Astrocyte of the cerebellum (primary cell): ENCODE measurements around the gene SETBP1.

Experiments used
- DNase-seq: peaks from one replicate; pipeline ENCODE4 v3.0.0-alpha.2; 2011; ENCODE audit warnings: low read depth
- H3K4me3 ChIP-seq: 2 replicates; pipeline ENCODE4 v1.5.1; 2011; ENCODE audit warnings: mild to moderate bottlenecking, low read depth, low read length, moderate library complexity
- in situ Hi-C: cut with HindIII; loops from 2 replicates; pipeline ENCODE4 v1.10.0; 2017; ENCODE audit warnings: low sequenced_read_pairs
- TF ChIP-seq, protein P1 (sequence below): IDR thresholded peaks from 2 replicates; pipeline ENCODE4 v1.5.1; 2012; ENCODE audit warnings: low read length, low read depth, moderate library complexity, mild to moderate bottlenecking; ENCODE audit errors: missing control alignments

The SETBP1 gene

GRCh38 chr18:44949967-44950366 is 269.3 kb downstream of the SETBP1 start:
- in situ Hi-C loops: no loop called here
- H3K4me3 ChIP-seq: no peak overlapping the region
- TF ChIP-seq, protein P1, sequence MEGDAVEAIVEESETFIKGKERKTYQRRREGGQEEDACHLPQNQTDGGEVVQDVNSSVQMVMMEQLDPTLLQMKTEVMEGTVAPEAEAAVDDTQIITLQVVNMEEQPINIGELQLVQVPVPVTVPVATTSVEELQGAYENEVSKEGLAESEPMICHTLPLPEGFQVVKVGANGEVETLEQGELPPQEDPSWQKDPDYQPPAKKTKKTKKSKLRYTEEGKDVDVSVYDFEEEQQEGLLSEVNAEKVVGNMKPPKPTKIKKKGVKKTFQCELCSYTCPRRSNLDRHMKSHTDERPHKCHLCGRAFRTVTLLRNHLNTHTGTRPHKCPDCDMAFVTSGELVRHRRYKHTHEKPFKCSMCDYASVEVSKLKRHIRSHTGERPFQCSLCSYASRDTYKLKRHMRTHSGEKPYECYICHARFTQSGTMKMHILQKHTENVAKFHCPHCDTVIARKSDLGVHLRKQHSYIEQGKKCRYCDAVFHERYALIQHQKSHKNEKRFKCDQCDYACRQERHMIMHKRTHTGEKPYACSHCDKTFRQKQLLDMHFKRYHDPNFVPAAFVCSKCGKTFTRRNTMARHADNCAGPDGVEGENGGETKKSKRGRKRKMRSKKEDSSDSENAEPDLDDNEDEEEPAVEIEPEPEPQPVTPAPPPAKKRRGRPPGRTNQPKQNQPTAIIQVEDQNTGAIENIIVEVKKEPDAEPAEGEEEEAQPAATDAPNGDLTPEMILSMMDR: no peak
- no peak for DNase-seq

DNA sequence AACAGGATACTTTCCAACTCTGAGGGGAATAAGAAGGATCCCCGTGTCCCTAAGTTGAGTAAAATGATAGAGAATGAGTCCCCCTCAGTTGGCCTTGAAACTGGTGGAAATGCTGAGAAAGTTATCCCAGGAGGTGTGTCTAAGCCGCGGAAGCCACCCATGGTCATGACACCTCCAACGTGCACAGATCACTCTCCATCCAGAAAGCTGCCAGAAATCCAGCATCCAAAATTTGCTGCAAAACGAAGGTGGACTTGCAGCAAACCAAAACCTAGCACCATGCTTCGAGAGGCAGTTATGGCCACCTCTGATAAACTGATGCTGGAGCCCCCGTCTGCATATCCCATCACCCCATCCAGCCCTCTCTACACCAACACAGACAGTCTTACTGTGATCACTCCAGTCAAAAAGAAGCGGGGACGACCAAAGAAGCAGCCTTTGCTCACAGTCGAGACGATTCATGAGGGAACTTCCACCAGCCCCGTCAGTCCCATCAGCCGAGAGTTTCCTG is 270.1 kb downstream of the SETBP1 start:
- no peak for DNase-seq
- TF ChIP-seq, protein P1: no peak
- in situ Hi-C loops: no loop called here

DNA sequence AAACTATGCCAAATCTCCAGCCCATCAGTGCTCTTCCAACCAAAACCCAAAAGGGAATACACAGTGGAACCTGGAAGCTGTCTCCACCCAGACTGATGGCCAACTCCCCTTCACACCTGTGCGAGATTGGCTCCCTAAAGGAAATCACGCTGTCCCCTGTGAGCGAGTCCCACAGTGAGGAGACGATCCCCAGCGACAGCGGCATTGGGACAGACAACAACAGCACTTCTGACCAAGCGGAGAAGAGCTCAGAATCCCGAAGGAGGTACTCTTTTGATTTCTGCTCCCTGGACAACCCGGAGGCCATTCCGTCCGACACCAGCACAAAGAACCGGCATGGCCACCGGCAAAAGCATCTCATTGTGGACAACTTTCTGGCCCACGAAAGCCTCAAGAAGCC is 271.1 kb downstream of the SETBP1 start:
- no peak for DNase-seq
- in situ Hi-C loops: no loop called here
- H3K4me3 ChIP-seq: no peak overlapping the region
- TF ChIP-seq, protein P1: no peak

More for the DNA sequence above, 270.1 kb downstream of the SETBP1 start:
- H3K4me3 ChIP-seq: no peak overlapping the region

- in situ Hi-C loops: no loop called here
- TF ChIP-seq, protein P1: no peak
- no peak for DNase-seq
- H3K4me3 ChIP-seq: no peak overlapping the region
Measured at GRCh38 chr18:44954257-44954656, 273.6 kb downstream of the SETBP1 start.

DNA sequence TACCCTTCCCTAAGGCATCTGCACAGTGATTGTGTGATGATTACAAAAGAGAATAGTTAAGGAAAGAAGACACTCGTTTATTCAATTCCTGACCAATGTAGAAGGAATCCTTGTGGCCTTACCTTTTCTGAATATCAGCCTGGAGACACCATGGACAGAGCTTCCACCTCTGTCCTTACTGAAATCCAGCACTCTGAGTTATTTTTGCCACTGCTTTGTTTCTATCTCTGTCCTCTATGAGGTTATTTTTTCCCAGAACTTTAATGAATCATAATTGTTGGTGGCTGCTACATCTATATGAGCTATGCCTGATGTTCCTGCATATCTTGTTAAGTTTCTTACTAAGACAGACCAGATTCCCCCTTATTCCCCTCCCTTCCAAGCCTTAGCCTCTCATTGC is 275.1 kb downstream of the SETBP1 start:
- in situ Hi-C loops: no loop called here
- H3K4me3 ChIP-seq: no peak overlapping the region
- no peak for DNase-seq
- TF ChIP-seq, protein P1: no peak

DNA sequence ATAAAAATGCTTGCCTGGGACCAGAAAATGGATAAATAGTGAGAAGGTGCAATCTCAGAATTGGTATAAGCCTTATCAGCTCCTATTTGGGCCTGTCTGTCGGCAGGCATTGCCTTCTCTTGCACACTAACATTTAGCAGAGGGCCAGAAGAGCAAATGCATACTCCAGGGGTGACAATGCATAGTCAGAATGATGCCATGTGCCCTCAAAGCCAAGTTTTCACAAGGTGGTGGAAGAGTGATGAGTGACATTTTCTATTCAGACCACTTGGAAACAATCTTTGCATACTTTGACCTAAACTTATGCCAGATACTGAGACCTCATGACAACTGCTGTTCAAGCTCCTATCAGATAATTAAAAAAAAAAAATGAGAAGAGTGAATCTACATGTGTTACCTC is 276.3 kb downstream of the SETBP1 start:
- no peak overlapping the region for H3K4me3 ChIP-seq
- TF ChIP-seq, protein P1: no peak
- in situ Hi-C loops: no loop called here
- no peak for DNase-seq

DNA sequence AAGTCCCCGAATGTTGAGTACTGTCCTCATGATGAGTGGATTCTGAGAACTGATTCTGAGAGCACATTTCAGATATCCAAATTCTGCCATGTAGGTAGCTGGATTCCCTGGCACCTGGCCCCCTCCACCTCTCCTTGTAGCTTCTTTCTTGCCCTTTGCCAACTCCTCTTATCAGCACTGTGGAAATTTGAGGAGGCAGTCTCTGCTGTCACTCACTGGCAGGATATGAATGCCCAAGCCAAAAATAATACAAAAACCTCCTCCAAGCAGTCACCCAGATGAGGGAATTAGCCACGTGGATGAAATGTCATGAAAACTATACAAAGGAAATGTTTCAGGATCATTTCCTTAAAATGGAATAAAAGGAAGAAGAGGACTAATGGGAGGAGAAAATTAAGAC is 276.8 kb downstream of the SETBP1 start:
- in situ Hi-C loops: no loop called here
- no peak overlapping the region for H3K4me3 ChIP-seq
- DNase-seq: no peak
- TF ChIP-seq, protein P1: no peak
